Ramos (cell line): ENCODE measurements around the gene RELB.
"Not testable (repeated sequence)": the region's sequence is repeated elsewhere in the genome, so short reads cannot be mapped to it uniquely, and the experiment has no call there.

Experiments used
- in situ Hi-C: fragments of 300-500 bp; cut with MboI; formaldehyde crosslinking; loops from one replicate; pipeline ENCODE4 v1.14.3; 2022; ENCODE audit warnings: low sequenced_read_pairs; ENCODE audit not compliant: unreplicated experiment

The RELB gene

GRCh38 chr19:45001087-45001739 is at the start of gene RELB:
TSS of gene RELB (plus strand) at chr19:45001464. CDS start at chr19:45001580, 116 bp downstream.
- in situ Hi-C loops, result no loop called here

GRCh38 chr19:44954278-44954648 is 47.0 kb upstream of the RELB start:
- in situ Hi-C loops, result no loop called here

GRCh38 chr19:44954649-44955504 is 46.4 kb upstream of the RELB start, which contains the start of gene CLPTM1:
TSS of gene CLPTM1 (plus strand) at chr19:44955380. CDS start at chr19:44955396, 16 bp downstream.
- in situ Hi-C loops, result no loop called here

GRCh38 chr19:44955505-44956439 is 45.5 kb upstream of the RELB start:
- in situ Hi-C loops, result no loop called here

GRCh38 chr19:44957526-44957925 is 43.7 kb upstream of the RELB start:
- in situ Hi-C loops, result no loop called here

GRCh38 chr19:44958090-44958489 is 43.2 kb upstream of the RELB start:
- in situ Hi-C loops, result no loop called here

- in situ Hi-C loops, result no loop called here
Observed at GRCh38 chr19:44959691-44960090, 41.6 kb upstream of the RELB start.

GRCh38 chr19:44960906-44961728 is 40.1 kb upstream of the RELB start:
- in situ Hi-C loops, result no loop called here

GRCh38 chr19:44961821-44962220 is 39.4 kb upstream of the RELB start:
- in situ Hi-C loops, result no loop called here

GRCh38 chr19:44968118-44968517 is 33.1 kb upstream of the RELB start:
- in situ Hi-C loops, result no loop called here

GRCh38 chr19:44968670-44969069 is 32.6 kb upstream of the RELB start:
- in situ Hi-C loops, result no loop called here

GRCh38 chr19:44969437-44969836 is 31.8 kb upstream of the RELB start:
- in situ Hi-C loops, result no loop called here

- in situ Hi-C loops, result not testable (repeated sequence)
Observed at GRCh38 chr19:44971451-44971850, 29.8 kb upstream of the RELB start.

- in situ Hi-C loops, result no loop called here
Observed at GRCh38 chr19:44972802-44973201, 28.5 kb upstream of the RELB start.

GRCh38 chr19:44973982-44974735 is 27.1 kb upstream of the RELB start:
- in situ Hi-C loops, result no loop called here

- in situ Hi-C loops, result no loop called here
Observed at GRCh38 chr19:44974857-44975256, 26.4 kb upstream of the RELB start.

- in situ Hi-C loops, result no loop called here
Observed at GRCh38 chr19:44975444-44975843, 25.8 kb upstream of the RELB start.

- in situ Hi-C loops, result no loop called here
Observed at GRCh38 chr19:44984005-44984404, 17.3 kb upstream of the RELB start.

GRCh38 chr19:44985445-44985844 is 15.8 kb upstream of the RELB start:
- in situ Hi-C loops, result no loop called here
